GM19455 (cell line): ENCODE data around the gene ARHGAP45.

ENCODE experiments used
- ATAC-seq: cut with Tn5 transposase; IDR thresholded peaks from one replicate; pipeline ENCODE4 v1.9.1; 2021; ENCODE audit not compliant: unreplicated experiment

The ARHGAP45 gene

GRCh38 chr19:1054102-1055027 lies 12.6 kb upstream of the ARHGAP45 start:
- no peak for ATAC-seq

- no peak for ATAC-seq
Observed at GRCh38 chr19:1055028-1055425, 11.9 kb upstream of the ARHGAP45 start.

GRCh38 chr19:1055886-1056620 lies 10.9 kb upstream of the ARHGAP45 start:
- no peak for ATAC-seq

GRCh38 chr19:1057176-1057855 lies 9.7 kb upstream of the ARHGAP45 start:
- no peak for ATAC-seq

GRCh38 chr19:1058112-1058511 lies 8.9 kb upstream of the ARHGAP45 start:
- ATAC-seq = no peak

- no peak for ATAC-seq
Observed at GRCh38 chr19:1060689-1061088, 6.3 kb upstream of the ARHGAP45 start.

- ATAC-seq = no peak
Observed at GRCh38 chr19:1061987-1062386, 5.0 kb upstream of the ARHGAP45 start.

- no peak for ATAC-seq
Observed at GRCh38 chr19:1062387-1063029, 4.5 kb upstream of the ARHGAP45 start.

- ATAC-seq = no peak
Observed at GRCh38 chr19:1063030-1063908, 3.7 kb upstream of the ARHGAP45 start.

GRCh38 chr19:1063909-1064660 lies 2.9 kb upstream of the ARHGAP45 start:
- no peak for ATAC-seq

GRCh38 chr19:1064661-1065605 lies 2.0 kb upstream of the ARHGAP45 start:
- no peak for ATAC-seq

- no peak for ATAC-seq
Observed at GRCh38 chr19:1065606-1066109, 1.3 kb upstream of the ARHGAP45 start.

- no peak for ATAC-seq
Observed at GRCh38 chr19:1066251-1066747, 668 bp upstream of the ARHGAP45 start.

- ATAC-seq = no peak
Observed at GRCh38 chr19:1067341-1067957, 482 bp downstream of the ARHGAP45 start.

GRCh38 chr19:1068009-1069001 lies 1.3 kb downstream of the ARHGAP45 start:
- ATAC-seq = no peak
